Heart left ventricle (tissue), 13 donors: ENCODE measurements around the gene DHX40.

Experiments
- POLR2A ChIP-seq, 2 donors: fragments of 450-650 bp; IDR thresholded peaks; one replicate each; pipeline ENCODE4 v1.6.1; 2017; ENCODE audit warnings: antibody characterized with exemption in 2 of 2, mild to moderate bottlenecking in 2 of 2, moderate library complexity in 2 of 2
- TF ChIP-seq, protein P1 (sequence below), 12 donors: fragments of 200-600 bp; sonication (generic) in 4 of 12; IDR thresholded peaks; one replicate each; pipeline versions ENCODE4 v1.5.0 to v1.8.0; 2018 to 2022; ENCODE audit warnings: antibody characterized with exemption in 12 of 12, mild to moderate bottlenecking in 5 of 12
- donor health status: ischemic (EF 13 %, LVEDD 7.1; RV severe dilation, severe dysfunction).
- donor health status: DM: no; HTN: yes; CAD: no.
- donor health status: DM: no; HTN: no; CAD: no.
- donor health status: ischemic (EF 25% LVEDD 6.9; RV normal size, moderate dysfunction).
- donor health status: ischemic (EF 25% LVEDD 5.7; RV mildly dilated, moderate dysfunction).
- donor health status: ischemic (EF 35%, LVEDD 5.7; RV mildly dilated, moderate dysfunction).
- donor health status: nonischemic (EF 11% LVEDD 7.7; RV severe dilation, severe dysfunction).
- donor health status: DM: yes; HTN: yes; CAD: no.
- donor health status: PGD.
- donor health status: ischemic (EF 29% LVEDD 5.4; RV normal size, mild dysfunction).
- donor health status: nonischemic (EF 23%, LVEDD 6.1; RV moderate dilation, normal function).

DNA sequence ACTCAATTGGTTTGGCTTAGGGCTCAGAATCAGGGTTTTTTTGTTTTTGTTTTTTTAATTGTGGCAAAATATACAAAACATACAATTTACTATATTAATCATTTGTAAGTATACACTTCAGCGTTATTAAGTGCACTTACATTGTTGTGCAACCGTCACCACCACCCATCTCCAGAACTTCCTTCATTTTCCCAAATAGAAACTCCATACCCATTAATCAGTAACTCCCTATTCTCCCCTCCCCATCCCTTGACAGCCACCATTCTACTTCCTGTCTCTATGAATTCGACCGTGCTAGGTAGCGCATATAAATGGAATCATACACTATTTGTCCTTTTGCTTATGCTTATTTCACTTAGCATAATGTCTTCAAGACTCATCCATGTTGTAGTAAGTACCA is 45.2 kb upstream of the DHX40 start:
- TF ChIP-seq, protein P1, sequence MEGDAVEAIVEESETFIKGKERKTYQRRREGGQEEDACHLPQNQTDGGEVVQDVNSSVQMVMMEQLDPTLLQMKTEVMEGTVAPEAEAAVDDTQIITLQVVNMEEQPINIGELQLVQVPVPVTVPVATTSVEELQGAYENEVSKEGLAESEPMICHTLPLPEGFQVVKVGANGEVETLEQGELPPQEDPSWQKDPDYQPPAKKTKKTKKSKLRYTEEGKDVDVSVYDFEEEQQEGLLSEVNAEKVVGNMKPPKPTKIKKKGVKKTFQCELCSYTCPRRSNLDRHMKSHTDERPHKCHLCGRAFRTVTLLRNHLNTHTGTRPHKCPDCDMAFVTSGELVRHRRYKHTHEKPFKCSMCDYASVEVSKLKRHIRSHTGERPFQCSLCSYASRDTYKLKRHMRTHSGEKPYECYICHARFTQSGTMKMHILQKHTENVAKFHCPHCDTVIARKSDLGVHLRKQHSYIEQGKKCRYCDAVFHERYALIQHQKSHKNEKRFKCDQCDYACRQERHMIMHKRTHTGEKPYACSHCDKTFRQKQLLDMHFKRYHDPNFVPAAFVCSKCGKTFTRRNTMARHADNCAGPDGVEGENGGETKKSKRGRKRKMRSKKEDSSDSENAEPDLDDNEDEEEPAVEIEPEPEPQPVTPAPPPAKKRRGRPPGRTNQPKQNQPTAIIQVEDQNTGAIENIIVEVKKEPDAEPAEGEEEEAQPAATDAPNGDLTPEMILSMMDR (IDR thresholded peaks at IDR 0.05): no peak
- no peak for TF ChIP-seq POLR2A (IDR thresholded peaks at IDR 0.05)
